IPS-20b (cell line): ENCODE measurements around the gene SCAANT1.

Experiments used
- H3K27ac ChIP-seq: one replicate; pipeline ENCODE4 v1.5.1; 2013; ENCODE audit warnings: low read length
- H3K27me3 ChIP-seq: 2 replicates; pipeline ENCODE4 v1.6.1; 2013; ENCODE audit warnings: mild to moderate bottlenecking, low read length, inconsistent platforms; ENCODE audit not compliant: insufficient read depth
- H3K36me3 ChIP-seq: 2 replicates; pipeline ENCODE4 v1.6.1; 2013; ENCODE audit warnings: low read depth, mild to moderate bottlenecking, inconsistent platforms, low read length, moderate library complexity; ENCODE audit not compliant: insufficient read depth
- H3K4me1 ChIP-seq: 2 replicates; pipeline ENCODE4 v1.6.1; 2013; ENCODE audit warnings: mild to moderate bottlenecking, control low read depth, inconsistent platforms, low read length, moderate library complexity; ENCODE audit not compliant: insufficient read depth
- H3K4me3 ChIP-seq: 2 replicates; pipeline ENCODE4 v1.5.1; 2013; ENCODE audit warnings: mild to moderate bottlenecking, low read length, inconsistent platforms
- H3K9ac ChIP-seq: 2 replicates; pipeline ENCODE4 v1.6.1; 2013; ENCODE audit warnings: low read depth, mild to moderate bottlenecking, inconsistent platforms, low read length, moderate library complexity
- H3K9me3 ChIP-seq: 2 replicates; pipeline ENCODE4 v1.6.1; 2013; ENCODE audit warnings: mild to moderate bottlenecking, low read depth, low read length, inconsistent platforms; ENCODE audit not compliant: insufficient read depth

Gene SCAANT1

GRCh38 chr3:63931290-63931689 is 19.1 kb upstream of the SCAANT1 start:
- H3K4me3 ChIP-seq = no peak overlapping the region
- H3K36me3 ChIP-seq = 0 out of 2 replicates have a peak, but pooled peaks cover 5% of the 10 kb centered on the region
- H3K4me1 ChIP-seq = peaks cover 15% of the 10 kb centered on the region; the same call in 1 of the 2 replicates
- no peak overlapping the region for H3K9ac ChIP-seq
- H3K9me3 ChIP-seq = no peaks in the 10 kb centered on the region
- no peak overlapping the region for H3K27ac ChIP-seq
- H3K27me3 ChIP-seq = no peaks in the 10 kb centered on the region

- Histone ChIP-seq H3K27ac (no peak overlapping the region), H3K27me3 (no peaks in the 10 kb centered on the region), H3K9ac (no peak overlapping the region), H3K36me3 (peaks cover 28% of the 10 kb centered on the region), H3K9me3 (peaks cover 14% of the 10 kb centered on the region), H3K4me3 (no peak overlapping the region), H3K4me1 (0 out of 2 replicates have a peak, but pooled peaks cover 3% of the 10 kb centered on the region)
These were observed 15.5 kb upstream of the SCAANT1 start for GRCh38 chr3:63927422-63928280.

DNA sequence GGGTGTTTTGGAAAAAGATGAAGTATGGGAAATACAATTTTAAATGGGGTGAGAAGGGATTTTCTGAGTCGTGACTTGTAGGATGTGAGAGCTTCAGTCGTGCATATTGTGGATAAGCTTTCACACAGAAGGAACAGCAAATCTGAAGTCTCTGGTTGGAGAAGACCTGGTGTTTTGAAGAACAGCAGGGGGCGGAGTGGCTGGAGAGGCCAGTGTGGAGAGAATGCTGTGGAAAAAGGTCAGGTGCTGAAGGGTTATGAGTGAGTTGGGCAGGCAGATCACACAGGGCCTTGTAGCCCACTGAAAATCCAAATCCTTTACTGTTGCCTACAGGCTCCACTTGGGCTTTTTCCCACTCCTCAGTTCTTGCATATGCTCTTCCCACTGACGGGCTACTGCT is 14.1 kb upstream of the SCAANT1 start:
- H3K27ac ChIP-seq = no peak overlapping the region
- H3K36me3 ChIP-seq = peaks cover 34% of the 10 kb centered on the region
- peaks cover 14% of the 10 kb centered on the region for H3K9me3 ChIP-seq
- no peaks in the 10 kb centered on the region for H3K4me1 ChIP-seq
- no peaks in the 10 kb centered on the region for H3K27me3 ChIP-seq
- no peak overlapping the region for H3K4me3 ChIP-seq
- no peak overlapping the region for H3K9ac ChIP-seq

DNA sequence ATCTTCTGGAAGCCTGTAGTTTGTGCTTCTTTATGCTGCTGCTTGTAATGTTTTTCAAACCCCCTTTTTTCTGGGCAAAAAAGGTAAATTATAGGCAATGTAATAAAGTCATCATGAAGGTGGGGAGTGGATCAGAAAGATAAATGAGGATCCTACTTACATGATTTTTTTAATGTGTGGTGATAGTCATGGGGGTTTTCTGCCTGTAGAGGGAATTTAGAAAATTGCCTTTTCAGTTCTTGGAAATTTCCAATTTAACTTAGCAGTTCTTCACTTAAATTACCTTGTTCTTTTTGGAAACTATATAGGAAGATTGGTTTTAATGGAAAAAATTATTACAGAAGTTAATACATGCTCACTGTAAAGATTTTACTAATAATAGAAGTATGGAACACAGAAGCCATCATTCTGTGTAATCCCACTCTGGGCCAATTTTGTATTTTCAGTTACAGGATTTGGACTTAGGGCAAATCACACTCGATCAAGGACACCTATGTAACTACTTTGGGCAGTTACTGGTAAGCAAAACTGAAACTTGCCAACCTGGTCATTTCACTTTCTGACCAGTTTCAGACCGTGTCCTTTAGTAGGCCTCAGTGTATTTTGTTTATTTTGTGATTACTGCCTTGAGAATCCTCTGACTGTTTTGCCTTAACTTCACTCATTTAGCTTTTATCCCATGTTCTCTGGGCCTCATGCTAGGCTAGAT is 10.5 kb upstream of the SCAANT1 start:
- Histone ChIP-seq H3K9me3 (peaks cover 14% of the 10 kb centered on the region), H3K27me3 (no peaks in the 10 kb centered on the region), H3K9ac (no peak overlapping the region), H3K4me1 (no peaks in the 10 kb centered on the region), H3K27ac (no peak overlapping the region), H3K4me3 (no peak overlapping the region), H3K36me3 (peaks cover 43% of the 10 kb centered on the region)

DNA sequence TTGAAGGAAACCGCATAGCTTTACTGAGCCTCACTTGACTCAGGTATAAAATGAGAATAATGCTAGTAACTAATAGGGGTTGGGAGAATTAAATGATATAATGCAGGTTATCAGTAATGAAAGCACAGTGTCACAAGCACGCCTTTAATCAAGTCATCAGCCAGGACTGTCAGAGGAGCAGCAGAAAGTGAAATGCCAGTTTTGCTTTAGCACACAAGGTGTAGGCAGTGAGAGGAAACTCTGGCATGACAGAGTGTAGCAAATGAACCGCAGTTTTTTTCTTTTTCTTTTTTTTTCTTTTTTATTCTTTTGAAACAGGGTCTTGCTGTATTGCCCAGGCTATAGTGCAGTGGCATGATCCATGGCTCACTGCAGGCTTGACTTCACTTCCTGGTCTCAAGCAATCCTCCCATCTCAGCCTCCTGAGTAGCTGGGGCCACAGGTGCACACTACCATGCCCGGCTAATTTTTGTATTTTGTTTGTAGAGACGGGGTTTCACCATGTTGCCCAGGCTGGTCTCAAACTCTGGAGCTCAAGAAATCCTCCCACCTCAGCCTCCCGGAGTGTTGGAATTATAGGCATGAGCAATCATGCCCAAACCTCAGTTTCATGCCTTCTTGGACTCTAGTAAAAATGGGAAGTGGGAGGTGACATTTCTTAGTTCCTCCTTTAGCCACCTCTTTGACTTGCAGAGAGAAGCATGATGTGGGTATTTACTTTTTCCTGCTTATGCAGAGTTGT is 9.7 kb upstream of the SCAANT1 start:
- H3K9me3 ChIP-seq = peaks cover 14% of the 10 kb centered on the region
- H3K27ac ChIP-seq = no peak overlapping the region
- H3K4me3 ChIP-seq = no peak overlapping the region
- no peaks in the 10 kb centered on the region for H3K4me1 ChIP-seq
- H3K27me3 ChIP-seq = no peaks in the 10 kb centered on the region
- no peak overlapping the region for H3K9ac ChIP-seq
- H3K36me3 ChIP-seq = peaks cover 50% of the 10 kb centered on the region

DNA sequence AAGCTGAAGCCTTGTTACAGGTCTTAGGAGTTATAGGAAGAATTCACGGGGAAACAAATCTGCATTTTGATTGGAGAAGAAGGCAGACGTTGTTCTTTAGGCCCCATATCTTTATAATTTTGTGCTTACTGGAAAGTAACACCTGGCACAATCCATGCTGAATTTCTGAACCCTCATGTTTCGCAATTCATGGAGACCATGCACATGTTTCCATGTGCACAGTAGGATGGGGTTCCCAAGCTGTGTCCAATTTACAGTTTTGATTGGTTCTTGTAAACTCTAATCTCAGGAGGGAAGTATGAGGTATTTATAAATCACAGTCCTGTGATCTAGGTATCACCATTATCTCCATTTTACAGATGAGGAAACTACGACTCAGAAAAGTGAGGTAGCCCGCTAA is 7.8 kb upstream of the SCAANT1 start:
- H3K27ac ChIP-seq = no peak overlapping the region
- no peaks in the 10 kb centered on the region for H3K27me3 ChIP-seq
- H3K4me1 ChIP-seq = no peaks in the 10 kb centered on the region
- H3K9ac ChIP-seq = no peak overlapping the region
- H3K36me3 ChIP-seq = peaks cover 48% of the 10 kb centered on the region
- H3K4me3 ChIP-seq = no peak overlapping the region
- peaks cover 7% of the 10 kb centered on the region for H3K9me3 ChIP-seq

- Histone ChIP-seq H3K9me3 (no peaks in the 10 kb centered on the region), H3K36me3 (peaks cover 43% of the 10 kb centered on the region), H3K27me3 (peaks cover 12% of the 10 kb centered on the region; the same call in 1 of the 2 replicates), H3K4me1 (peaks cover 4% of the 10 kb centered on the region; the same call in 1 of the 2 replicates), H3K27ac (no peak overlapping the region), H3K4me3 (no peak overlapping the region), H3K9ac (no peak overlapping the region)
These were observed 6.1 kb upstream of the SCAANT1 start for GRCh38 chr3:63918321-63918720.

GRCh38 chr3:63914312-63914711 is 2.1 kb upstream of the SCAANT1 start:
- Histone ChIP-seq H3K36me3 (peaks cover 32% of the 10 kb centered on the region), H3K9ac (no peak overlapping the region), H3K4me3 (no peak overlapping the region), H3K4me1 (peaks cover 11% of the 10 kb centered on the region; the same call in 1 of the 2 replicates), H3K27me3 (peaks cover 22% of the 10 kb centered on the region; the same call in 1 of the 2 replicates), H3K27ac (no peak overlapping the region), H3K9me3 (no peaks in the 10 kb centered on the region)

GRCh38 chr3:63912768-63913588 is 795 bp upstream of the SCAANT1 start:
- H3K36me3 ChIP-seq = peaks cover 25% of the 10 kb centered on the region
- H3K9ac ChIP-seq = peak overlapping the region; percentile 64; the same call in 1 of the 2 replicates
- peaks cover 22% of the 10 kb centered on the region; the same call in 1 of the 2 replicates for H3K27me3 ChIP-seq
- H3K4me3 ChIP-seq = peak overlapping the region; percentile 77
- no peaks in the 10 kb centered on the region for H3K9me3 ChIP-seq
- H3K4me1 ChIP-seq = peaks cover 11% of the 10 kb centered on the region; the same call in 1 of the 2 replicates
- H3K27ac ChIP-seq = no peak overlapping the region

GRCh38 chr3:63911509-63911872 is 692 bp downstream of the SCAANT1 start:
- no peaks in the 10 kb centered on the region for H3K9me3 ChIP-seq
- peak overlapping the region; percentile 75; the same call in 1 of the 2 replicates for H3K9ac ChIP-seq
- H3K4me1 ChIP-seq = peaks cover 11% of the 10 kb centered on the region; the same call in 1 of the 2 replicates
- no peak overlapping the region for H3K27ac ChIP-seq
- H3K36me3 ChIP-seq = peaks cover 11% of the 10 kb centered on the region; the same call in 1 of the 2 replicates
- H3K4me3 ChIP-seq = peak overlapping the region; percentile 64
- H3K27me3 ChIP-seq = peaks cover 22% of the 10 kb centered on the region; the same call in 1 of the 2 replicates
